CD4-positive, CD25-positive, alpha-beta regulatory T cell (primary cell): ENCODE data around the gene MON2. TPM values are rescaled to one million over a fixed set of nuclear protein-coding genes. Genes with fewer than 3 reads are reported as not detected.

ENCODE experiments used
- ATAC-seq, 2 donors: fragments of 150-1000 bp; cut with Tn5 transposase; one replicate each; pipeline ENCODE4 v1.10.0; 2021; ENCODE audit warnings: low read depth in 2 of 2, moderate number of reproducible peaks in 2 of 2, moderate library complexity in 1 of 2
- DNase-seq, 3 donors: peaks; one replicate each; pipeline versions ENCODE4 v3.0.0 to v3.0.0-alpha.2; 2012 to 2022; ENCODE audit warnings: mixed read lengths in 1 of 3
- H3K27ac ChIP-seq: one replicate; pipeline ENCODE4 v1.7.0; 2013; ENCODE audit warnings: mild to moderate bottlenecking, low read length; ENCODE audit not compliant: insufficient read depth, poor library complexity, severe bottlenecking
- H3K27me3 ChIP-seq: one replicate; pipeline ENCODE4 v1.7.0; 2013; ENCODE audit warnings: low read length; ENCODE audit not compliant: control insufficient read depth, insufficient read depth
- H3K36me3 ChIP-seq: one replicate; pipeline ENCODE4 v1.7.0; 2013; ENCODE audit warnings: mild to moderate bottlenecking, low read length, moderate library complexity; ENCODE audit not compliant: control insufficient read depth, insufficient read depth
- H3K4me1 ChIP-seq: 2 replicates; pipeline ENCODE4 v1.7.0; 2013; ENCODE audit warnings: mild to moderate bottlenecking, low read length; ENCODE audit not compliant: insufficient read depth, control insufficient read depth, poor library complexity, severe bottlenecking
- H3K4me3 ChIP-seq: one replicate; pipeline ENCODE4 v1.7.0; 2013; ENCODE audit warnings: low read depth, mild to moderate bottlenecking, low read length, moderate library complexity
- H3K9me3 ChIP-seq, 2 experiments: 1 replicate in 1 of 2; 2 replicates in 1 of 2; pipeline ENCODE4 v1.7.0; 2013; ENCODE audit warnings: low read length in 2 of 2, mild to moderate bottlenecking in 1 of 2, moderate library complexity in 1 of 2; ENCODE audit not compliant: control insufficient read depth in 2 of 2
- H3K27ac Mint-ChIP-seq, 3 donors: one replicate each; pipeline ENCODE4 v1.8.0; 2020 to 2022; ENCODE audit warnings: mild to moderate bottlenecking in 3 of 3, mixed read lengths in 3 of 3, moderate library complexity in 2 of 3
- H3K27me3 Mint-ChIP-seq: one replicate; pipeline ENCODE4 v1.8.0; 2022; ENCODE audit warnings: mild to moderate bottlenecking, mixed read lengths
- H3K36me3 Mint-ChIP-seq: one replicate; pipeline ENCODE4 v1.8.0; 2020; ENCODE audit warnings: mixed read lengths
- H3K4me1 Mint-ChIP-seq, 4 donors: one replicate each; pipeline ENCODE4 v1.8.0; 2020 to 2022; ENCODE audit warnings: mixed read lengths in 4 of 4, mild to moderate bottlenecking in 1 of 4
- H3K4me3 Mint-ChIP-seq, 4 donors: one replicate each; pipeline ENCODE4 v1.8.0; 2020 to 2022; ENCODE audit warnings: mild to moderate bottlenecking in 4 of 4, mixed read lengths in 4 of 4, moderate library complexity in 3 of 4
- H3K9me3 Mint-ChIP-seq, 7 donors: one replicate each; pipeline ENCODE4 v1.8.0; 2020 to 2022; ENCODE audit warnings: mixed read lengths in 7 of 7, mild to moderate bottlenecking in 3 of 7, moderate library complexity in 2 of 7
- polyA plus RNA-seq, 4 donors: library from polyadenylated mRNA; unstranded; fragments of 300-500 nt; fragmentation: Illumina TruSeq; gene quantifications; one replicate each; pipeline ENCODE4 v1.2.3, GENCODE V29; 2021
- total RNA-seq: library from RNA; stranded (reverse); gene quantifications from one replicate; pipeline ENCODE4 v1.2.3, GENCODE V29; 2022

The MON2 gene
- total and polyA plus RNA-seq, 5 donors from 2014 or later = 14.4 to 70.1 (median 16.2) TPM

GRCh38 chr12:62631471-62632410 is 165.1 kb downstream of the MON2 start:
- H3K4me1 ChIP-seq = peaks cover 15% of the 10 kb centered on the region
- no peaks in the 10 kb centered on the region for H3K36me3 ChIP-seq
- Mint-ChIP-seq H3K27me3 (peaks cover 75% of the 10 kb centered on the region), H3K36me3 (no peaks in the 10 kb centered on the region), H3K9me3 (peaks cover 0 to 3% (median 0%) of the 10 kb centered on the region in 7 donors), H3K27ac (no peak overlapping the region), H3K4me1 (peaks cover 0 to 13% (median 1%) of the 10 kb centered on the region in 4 donors), H3K4me3 (peak overlapping the region; percentile 34 to 84 (median 77))
- peak overlapping the region; percentile 51 for H3K4me3 ChIP-seq
- ATAC-seq = peak; percentile 18 to 43
- no peak overlapping the region for H3K27ac ChIP-seq
- H3K9me3 ChIP-seq = no peaks in the 10 kb centered on the region
- peak in 1 of 3 donors; percentile 14 for DNase-seq
- H3K27me3 ChIP-seq = peaks cover 36% of the 10 kb centered on the region

DNA sequence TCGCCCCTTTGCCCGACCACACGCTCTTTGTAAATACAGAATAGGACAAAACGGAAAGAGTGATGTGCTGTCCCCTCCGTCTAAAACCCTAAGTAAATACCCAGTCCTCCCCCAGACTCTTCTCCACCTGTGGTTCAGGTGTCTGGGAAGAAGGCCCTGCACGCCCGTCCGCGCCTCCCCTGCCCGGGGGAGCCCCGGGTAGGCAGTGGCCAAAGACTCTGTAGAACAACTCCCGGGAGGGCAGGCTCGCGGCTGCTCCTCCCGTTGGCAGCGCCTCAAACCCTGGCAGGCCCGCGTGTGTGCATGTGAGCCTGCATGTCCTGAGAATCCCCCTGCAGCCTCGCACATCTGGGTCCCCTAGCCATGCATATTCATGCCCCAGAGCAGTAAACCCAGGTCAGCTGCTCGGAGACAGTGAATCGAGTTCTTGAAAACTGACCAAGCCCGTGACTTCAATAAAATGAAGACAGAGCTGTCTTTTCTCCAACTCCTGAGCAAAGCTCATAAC is 165.8 kb downstream of the MON2 start:
- Mint-ChIP-seq H3K9me3 (peaks cover 0 to 3% (median 0%) of the 10 kb centered on the region in 7 donors), H3K4me3 (peak overlapping the region; percentile 23 to 84 (median 77)), H3K36me3 (no peaks in the 10 kb centered on the region), H3K27me3 (peaks cover 79% of the 10 kb centered on the region), H3K4me1 (peaks cover 0 to 13% (median 1%) of the 10 kb centered on the region in 4 donors), H3K27ac (no peak overlapping the region)
- peaks cover 36% of the 10 kb centered on the region for H3K27me3 ChIP-seq
- no peaks in the 10 kb centered on the region for H3K9me3 ChIP-seq
- DNase-seq = peak in 1 of 3 donors; percentile 6
- peak overlapping the region; percentile 51 for H3K4me3 ChIP-seq
- H3K4me1 ChIP-seq = peaks cover 15% of the 10 kb centered on the region
- no peak overlapping the region for H3K27ac ChIP-seq
- no peaks in the 10 kb centered on the region for H3K36me3 ChIP-seq
- no peak for ATAC-seq

DNA sequence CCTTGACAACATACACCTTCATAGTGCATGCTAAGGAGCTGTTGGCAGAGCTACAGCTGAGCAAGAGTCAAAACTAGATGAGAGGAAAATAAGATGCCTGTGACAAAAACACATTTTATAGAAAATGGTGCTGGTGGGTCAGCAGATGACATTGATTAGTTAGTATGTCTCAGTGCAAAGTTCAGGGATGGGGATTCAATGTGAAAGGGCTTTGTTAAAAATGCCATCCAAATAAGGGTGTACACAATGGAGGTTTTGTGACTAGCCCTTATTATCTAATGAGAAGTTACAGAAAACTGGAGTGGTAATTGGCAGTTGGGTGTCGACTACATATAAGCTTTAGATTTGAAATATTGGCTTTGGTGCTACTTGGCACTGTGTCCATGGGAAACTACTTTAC is 169.0 kb downstream of the MON2 start:
- DNase-seq = no peak
- no peak overlapping the region for H3K4me3 ChIP-seq
- H3K9me3 Mint-ChIP-seq = no peaks in the 10 kb centered on the region
- no peak overlapping the region for H3K4me3 Mint-ChIP-seq
- ATAC-seq = no peak
- H3K27ac ChIP-seq = no peak overlapping the region
- H3K9me3 ChIP-seq = no peaks in the 10 kb centered on the region
- H3K27me3 ChIP-seq = peaks cover 23% of the 10 kb centered on the region
- H3K27me3 Mint-ChIP-seq = peaks cover 56% of the 10 kb centered on the region
- H3K27ac Mint-ChIP-seq = no peak overlapping the region
- H3K4me1 ChIP-seq = peaks cover 16% of the 10 kb centered on the region
- H3K36me3 Mint-ChIP-seq = no peaks in the 10 kb centered on the region
- no peaks in the 10 kb centered on the region for H3K36me3 ChIP-seq
- peaks cover 1 to 13% (median 7%) of the 10 kb centered on the region in 4 donors for H3K4me1 Mint-ChIP-seq

- DNase-seq (no peak), ATAC-seq (no peak)
- H3K4me3 Mint-ChIP-seq = no peak overlapping the region
- no peak overlapping the region for H3K27ac ChIP-seq
- H3K9me3 ChIP-seq = no peaks in the 10 kb centered on the region
- H3K36me3 Mint-ChIP-seq = no peaks in the 10 kb centered on the region
- peaks cover 35% of the 10 kb centered on the region for H3K27me3 Mint-ChIP-seq
- no peaks in the 10 kb centered on the region for H3K36me3 ChIP-seq
- peaks cover 16% of the 10 kb centered on the region for H3K27me3 ChIP-seq
- no peaks in the 10 kb centered on the region for H3K9me3 Mint-ChIP-seq
- H3K27ac Mint-ChIP-seq = no peak overlapping the region
- peaks cover 14% of the 10 kb centered on the region for H3K4me1 ChIP-seq
- peaks cover 5 to 22% (median 16%) of the 10 kb centered on the region in 4 donors for H3K4me1 Mint-ChIP-seq
- no peak overlapping the region for H3K4me3 ChIP-seq
Measured at GRCh38 chr12:62637679-62638078, 171.1 kb downstream of the MON2 start.

GRCh38 chr12:62640910-62641448 is 174.4 kb downstream of the MON2 start:
- DNase-seq (peak in 2 of 3 donors; percentile 17 to 71), ATAC-seq (peak; percentile 84 to 90)
- Mint-ChIP-seq H3K4me1 (peaks cover 5 to 22% (median 13%) of the 10 kb centered on the region in 4 donors), H3K27me3 (peaks cover 4% of the 10 kb centered on the region), H3K36me3 (no peaks in the 10 kb centered on the region), H3K27ac (peak overlapping the region; percentile 0 to 79 (median 45)), H3K4me3 (peak overlapping the region; percentile 4 to 56 (median 32)), H3K9me3 (no peaks in the 10 kb centered on the region)
- H3K4me3 ChIP-seq = peak overlapping the region; percentile 33
- H3K36me3 ChIP-seq = no peaks in the 10 kb centered on the region
- H3K4me1 ChIP-seq = peaks cover 12% of the 10 kb centered on the region
- H3K9me3 ChIP-seq = no peaks in the 10 kb centered on the region
- H3K27me3 ChIP-seq = no peaks in the 10 kb centered on the region
- H3K27ac ChIP-seq = no peak overlapping the region

GRCh38 chr12:62642486-62642885 is 175.9 kb downstream of the MON2 start:
- Histone ChIP-seq H3K4me1 (peaks cover 12% of the 10 kb centered on the region), H3K9me3 (no peaks in the 10 kb centered on the region), H3K27me3 (no peaks in the 10 kb centered on the region), H3K4me3 (no peak overlapping the region), H3K27ac (no peak overlapping the region), H3K36me3 (no peaks in the 10 kb centered on the region)
- Mint-ChIP-seq H3K9me3 (no peaks in the 10 kb centered on the region), H3K27ac (no peak overlapping the region), H3K36me3 (no peaks in the 10 kb centered on the region), H3K4me1 (peaks cover 5 to 22% (median 13%) of the 10 kb centered on the region in 4 donors), H3K4me3 (no peak overlapping the region), H3K27me3 (no peaks in the 10 kb centered on the region)
- no peak for DNase-seq
- ATAC-seq = no peak

GRCh38 chr12:62643486-62643885 is 176.9 kb downstream of the MON2 start:
- DNase-seq (no peak), ATAC-seq (no peak)
- H3K4me1 ChIP-seq = peaks cover 12% of the 10 kb centered on the region
- no peak overlapping the region for H3K27ac ChIP-seq
- H3K9me3 Mint-ChIP-seq = no peaks in the 10 kb centered on the region
- peaks cover 5 to 20% (median 13%) of the 10 kb centered on the region in 4 donors for H3K4me1 Mint-ChIP-seq
- no peaks in the 10 kb centered on the region for H3K27me3 ChIP-seq
- no peak overlapping the region for H3K27ac Mint-ChIP-seq
- H3K9me3 ChIP-seq = no peaks in the 10 kb centered on the region
- H3K36me3 Mint-ChIP-seq = no peaks in the 10 kb centered on the region
- no peaks in the 10 kb centered on the region for H3K36me3 ChIP-seq
- H3K4me3 ChIP-seq = no peak overlapping the region
- H3K4me3 Mint-ChIP-seq = no peak overlapping the region
- H3K27me3 Mint-ChIP-seq = no peaks in the 10 kb centered on the region
